ENCODE results near the gene STK35.

STK35 gene

DNA sequence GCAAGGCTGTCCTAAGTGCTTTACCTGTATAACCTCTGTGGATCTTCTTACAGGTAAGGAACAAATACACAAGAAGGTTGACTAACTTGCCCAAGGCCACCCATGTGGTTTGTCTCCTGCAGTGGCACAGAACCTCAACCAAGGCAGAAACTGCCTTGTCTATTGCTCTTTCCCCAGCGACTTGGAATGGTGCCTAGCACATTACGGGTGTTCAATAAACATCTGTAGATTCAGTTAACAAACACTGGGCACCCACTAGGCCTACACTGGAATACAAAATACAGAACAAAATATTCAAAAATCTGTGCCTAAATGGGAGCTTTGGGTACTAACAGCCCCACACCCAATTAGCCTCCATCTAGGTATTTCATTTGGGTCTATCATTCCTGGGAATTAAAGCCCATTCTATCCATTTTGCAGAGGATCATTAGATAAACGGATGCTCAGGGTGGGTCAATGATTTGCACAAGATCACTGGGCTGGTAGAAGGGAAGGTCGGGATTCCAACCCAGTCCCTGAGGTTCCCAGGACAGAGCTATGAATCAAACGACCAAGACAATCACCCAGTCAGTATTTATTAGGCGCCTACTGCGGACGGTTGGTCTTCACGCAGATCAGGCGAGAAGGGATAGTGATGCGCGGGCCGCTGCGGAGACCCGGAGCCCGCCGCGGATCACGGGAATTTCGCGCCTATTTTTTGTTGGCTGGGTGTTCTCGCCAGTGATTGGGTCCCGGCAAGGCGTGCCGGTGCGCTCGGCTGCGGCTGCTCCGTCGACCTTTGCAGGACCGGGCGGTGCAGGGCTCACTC is at the start of gene STK35:
Gene STK35, plus strand, starts transcription at position 771 of the 808 bp plus-strand sequence. CDS start 55 bp downstream, outside the sequence.
- no peak for DNase-seq

DNA sequence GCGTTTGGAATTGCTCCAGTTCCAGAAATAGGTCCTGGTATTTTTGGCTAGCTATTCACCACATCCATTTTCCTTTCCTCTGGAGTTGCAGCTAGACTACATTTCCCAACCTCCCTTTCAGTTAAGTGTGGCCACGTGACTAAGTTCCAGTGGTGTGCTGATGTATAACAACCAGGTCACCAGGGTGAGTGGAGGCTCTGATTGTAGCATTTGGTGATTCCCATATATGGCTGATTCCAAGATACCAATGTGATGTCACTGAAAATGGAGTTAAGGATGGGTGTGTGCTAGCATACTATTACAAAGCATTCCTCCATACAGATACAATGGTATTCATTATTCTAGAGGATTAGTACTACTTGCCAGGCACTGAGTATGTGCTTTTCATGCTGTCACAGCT is 49.7 kb upstream of the STK35 start:
- no peak for DNase-seq

DNA sequence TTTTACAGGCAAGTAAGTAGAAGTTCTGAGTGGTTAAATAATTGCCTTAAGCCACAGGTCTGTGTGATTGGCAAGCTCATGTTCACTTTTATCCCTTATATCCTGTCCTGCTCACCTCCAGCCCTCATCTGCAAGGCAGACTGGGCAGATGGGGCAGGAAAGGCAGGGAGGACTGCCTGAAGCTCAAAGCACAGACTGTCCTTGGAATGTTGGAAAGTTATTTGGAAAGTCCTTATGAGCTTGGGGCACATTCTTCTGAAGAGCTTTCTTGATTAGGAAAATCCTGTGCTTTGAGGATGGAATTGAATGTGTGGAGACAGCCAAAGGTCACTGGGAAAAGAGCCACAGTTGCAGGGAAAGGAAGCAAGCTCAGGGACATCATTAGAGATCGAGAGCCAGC is 48.9 kb upstream of the STK35 start:
- no peak for DNase-seq

DNA sequence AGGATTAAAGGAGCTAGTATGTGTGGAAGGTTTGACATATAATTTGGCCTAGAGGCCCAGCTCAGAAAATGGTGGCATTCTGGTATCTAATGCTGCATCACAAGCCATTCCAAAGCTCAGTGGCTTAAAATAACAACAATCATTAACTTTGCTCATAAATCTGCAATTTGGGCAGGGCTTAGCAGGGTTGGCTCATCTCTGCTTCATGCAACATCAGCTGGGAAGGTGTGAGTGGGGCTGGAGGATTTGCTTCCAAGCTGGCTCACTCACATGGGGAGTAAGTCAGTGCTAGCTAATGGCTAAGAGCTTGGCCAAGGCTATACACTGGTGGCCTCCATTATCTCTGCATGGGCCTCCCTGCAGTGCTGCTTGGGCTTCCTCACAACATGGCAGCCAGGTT is 48.0 kb upstream of the STK35 start:
- no peak for DNase-seq

DNA sequence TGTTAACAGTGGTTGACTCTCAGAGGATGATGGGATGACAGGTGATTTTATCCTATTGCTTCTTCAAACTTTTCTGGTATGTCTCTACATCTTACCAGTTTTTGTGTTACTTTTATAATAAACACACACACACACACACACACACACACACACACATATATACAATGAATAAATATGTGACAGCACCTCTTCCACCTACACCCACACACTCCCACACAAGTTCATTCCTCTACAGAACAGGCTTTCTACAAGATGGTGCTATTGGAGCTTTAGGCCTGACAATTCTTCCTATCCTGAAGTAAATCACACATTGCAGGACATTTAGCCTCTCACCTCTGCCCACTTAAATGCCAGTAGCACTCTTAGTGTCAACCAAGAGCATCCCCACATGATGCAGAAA is 46.7 kb upstream of the STK35 start:
- no peak for DNase-seq

DNA sequence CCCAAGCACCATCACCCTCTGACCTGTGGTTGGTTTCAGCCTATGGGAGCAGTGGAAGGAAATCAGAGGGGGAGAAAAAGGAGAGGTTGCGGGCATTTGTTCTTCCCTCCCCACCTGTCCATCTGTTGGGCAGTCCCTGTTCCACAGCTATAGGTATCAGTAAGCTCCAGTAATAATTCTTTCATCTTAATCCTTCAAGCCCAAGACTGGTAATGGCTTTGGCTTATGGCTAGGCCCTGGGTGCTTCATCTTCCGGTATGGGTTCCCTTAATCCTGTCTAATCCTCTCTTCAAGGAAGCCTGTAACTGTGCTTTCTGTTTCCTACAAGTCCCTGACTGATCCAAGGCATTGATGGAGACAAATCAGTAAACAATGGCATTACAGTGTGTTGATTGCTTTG is 42.2 kb upstream of the STK35 start:
- no peak for DNase-seq

DNA sequence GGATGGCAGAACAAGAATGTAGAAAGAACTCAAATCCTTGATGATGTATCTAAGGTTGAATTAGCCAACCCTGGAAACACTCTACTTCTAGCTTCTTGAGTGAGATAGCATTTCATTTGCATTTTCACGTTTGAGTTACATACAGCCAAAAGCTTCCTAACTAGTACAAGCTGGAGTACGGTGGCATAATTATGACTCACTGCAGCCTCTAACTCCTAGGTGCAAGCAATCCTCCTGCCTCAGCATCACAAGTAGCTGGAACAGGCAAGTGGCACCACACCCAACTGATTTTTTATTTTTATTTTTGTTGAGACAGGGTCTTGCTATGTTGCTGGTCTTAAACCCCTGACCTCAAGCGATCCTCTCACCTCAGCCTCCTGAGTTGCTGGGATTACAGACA is 36.5 kb upstream of the STK35 start:
- DNase-seq = no peak

DNA sequence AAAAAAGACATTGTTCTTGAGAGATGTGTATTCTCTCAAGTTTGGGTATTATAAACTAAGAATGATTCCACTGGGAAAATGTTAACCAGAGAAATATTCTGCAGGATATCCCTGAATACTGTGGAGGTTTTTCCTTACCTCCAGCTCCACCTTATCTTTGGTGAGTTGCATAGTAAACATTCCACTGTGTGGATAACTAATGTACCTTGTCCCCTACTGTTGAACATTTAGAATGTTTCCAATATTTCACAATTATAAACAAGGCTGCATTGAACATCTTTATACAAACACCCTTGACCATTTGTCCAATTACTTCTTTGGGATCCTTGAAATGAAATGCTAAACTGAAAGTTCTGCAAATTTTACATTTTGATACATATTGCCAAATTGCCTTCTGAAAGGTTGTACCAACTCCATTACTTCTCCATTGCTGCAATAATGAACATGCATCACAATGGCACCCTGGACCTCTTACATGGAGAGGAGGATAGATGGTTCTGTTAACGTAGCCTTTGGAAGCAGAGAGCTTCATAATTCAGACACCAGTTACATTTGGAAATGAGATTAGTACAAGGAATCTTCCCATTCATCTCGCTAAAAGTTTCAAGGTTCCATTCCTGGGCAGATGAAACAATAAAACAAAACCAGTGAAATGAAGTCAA is 35.0 kb upstream of the STK35 start:
- DNase-seq = no peak

DNA sequence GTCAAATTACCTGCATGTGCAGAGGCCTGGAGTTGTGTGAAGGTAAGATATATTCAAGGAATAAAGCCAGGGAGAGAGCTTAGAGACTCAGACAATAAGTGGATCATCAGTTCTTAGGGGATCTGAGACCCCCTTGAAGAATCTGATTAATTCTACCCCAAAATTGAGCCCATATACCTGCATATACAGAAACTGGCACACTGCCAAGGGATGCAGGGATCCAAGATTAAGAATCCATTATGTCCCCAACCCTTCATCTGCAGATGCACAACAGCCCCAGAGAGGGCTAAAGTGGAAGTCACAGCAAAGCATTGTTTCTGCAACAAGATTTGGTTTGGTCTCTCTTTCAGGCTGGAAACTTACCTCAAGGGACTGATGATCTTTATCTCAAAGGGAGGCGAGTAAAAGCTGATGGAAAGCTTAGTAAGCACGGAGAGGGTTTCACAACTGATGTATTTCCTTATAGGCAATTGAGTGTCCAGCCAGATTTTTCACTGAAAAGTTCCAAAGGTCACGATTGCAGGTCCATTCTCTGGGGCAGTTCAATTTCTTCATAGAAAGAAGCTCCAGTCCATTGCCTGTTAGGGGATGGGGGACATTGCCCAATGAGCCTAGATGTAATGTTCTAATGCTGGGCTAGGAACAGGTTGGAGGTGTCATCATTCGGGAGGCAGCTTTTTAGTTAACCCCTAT is 20.9 kb upstream of the STK35 start:
- DNase-seq = no peak

DNA sequence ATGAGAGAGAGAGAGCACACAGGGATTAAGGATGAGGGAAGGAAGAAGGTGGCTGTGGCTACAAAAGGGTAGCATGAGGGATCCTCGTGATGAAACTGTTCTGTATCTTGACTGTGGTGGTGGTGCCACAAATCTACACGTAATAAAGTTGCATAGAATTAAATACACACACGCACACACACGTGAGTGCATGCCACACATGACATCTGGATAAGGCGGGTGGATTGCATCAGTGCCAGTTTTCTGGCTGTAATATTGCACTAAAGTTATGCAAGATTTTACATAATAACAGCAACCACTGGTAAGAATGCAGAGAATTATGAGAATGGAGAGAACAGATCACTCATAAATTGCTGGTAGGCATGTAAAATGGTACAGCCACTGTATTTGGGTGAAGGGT is 16.9 kb upstream of the STK35 start:
- peak in 1 of 2 donors; percentile 50 for DNase-seq

DNA sequence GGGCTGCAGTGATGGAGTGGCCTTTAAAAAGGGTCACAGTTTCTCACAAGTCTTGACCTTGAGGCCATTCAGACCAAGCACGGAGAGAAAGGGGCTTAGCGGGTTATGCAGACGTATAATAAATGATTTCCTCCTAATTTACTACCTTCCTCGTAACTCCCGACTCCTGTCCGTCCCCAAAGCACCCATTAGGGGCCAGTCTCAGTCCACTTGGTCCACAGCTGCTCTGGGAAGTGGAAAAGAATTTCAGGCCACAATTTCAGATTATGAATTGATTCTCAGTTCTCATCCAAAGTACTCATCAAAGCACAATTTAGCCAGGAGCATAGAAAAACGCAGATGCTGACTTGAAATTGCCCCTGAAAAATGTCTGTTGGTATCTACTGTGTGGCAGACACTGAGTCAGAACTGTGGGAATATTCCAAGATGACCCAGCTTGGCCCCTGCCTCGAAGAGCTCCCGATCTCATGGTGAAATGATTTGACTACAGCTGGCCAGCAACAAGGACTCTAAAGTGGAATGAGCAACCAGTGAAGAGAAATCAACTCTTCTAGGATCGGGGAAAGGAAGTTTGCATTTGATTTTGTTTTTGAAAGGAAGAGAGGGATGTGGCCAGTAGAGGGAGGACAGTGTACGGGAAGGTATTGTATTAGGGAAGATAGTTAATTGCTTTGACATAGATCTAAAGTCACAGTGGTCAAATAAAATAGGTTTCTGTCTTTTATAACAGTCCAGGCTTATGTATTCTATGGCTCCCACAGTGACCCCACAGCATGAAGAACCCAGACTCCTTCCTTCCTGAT is 15.2 kb upstream of the STK35 start:
- DNase-seq = no peak

DNA sequence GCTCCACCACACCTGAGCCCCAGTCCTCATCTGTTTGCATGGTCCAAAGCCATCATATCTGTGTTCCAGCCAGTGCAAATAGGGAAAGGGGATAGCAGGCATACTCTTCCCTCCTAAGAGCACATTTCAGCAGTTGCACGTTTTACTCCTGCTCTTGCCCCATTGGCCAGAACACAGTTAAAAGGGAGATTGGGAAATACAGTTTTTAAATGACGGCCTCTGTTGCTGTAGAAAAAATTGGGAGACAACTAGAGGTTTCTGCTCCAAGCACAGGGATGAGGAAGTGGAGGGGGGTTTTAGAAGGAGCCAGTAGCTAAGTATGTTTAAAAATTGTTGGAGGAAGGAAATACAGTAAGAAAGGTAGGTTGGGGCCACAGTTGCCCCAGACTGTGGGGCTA is 14.6 kb upstream of the STK35 start:
- no peak for DNase-seq

DNA sequence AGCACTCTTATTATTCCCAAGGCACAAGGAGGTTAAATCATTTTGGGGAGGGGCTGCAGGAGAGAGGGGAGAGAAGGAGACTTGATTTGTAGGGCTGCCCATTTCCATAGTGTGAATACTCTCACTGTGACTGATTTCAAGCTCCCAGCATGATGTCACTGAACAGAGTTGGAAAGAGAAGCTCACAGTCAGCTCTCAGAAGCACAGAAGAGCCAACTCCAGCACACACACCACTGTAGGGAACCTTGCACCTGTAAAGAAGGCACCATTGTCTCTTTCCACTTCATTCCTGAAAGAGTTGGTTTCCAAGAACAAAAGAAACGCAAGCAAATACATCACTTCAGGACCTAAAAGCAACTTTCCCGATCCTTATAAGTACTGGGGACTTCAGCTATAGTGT is 12.7 kb upstream of the STK35 start:
- no peak for DNase-seq

DNA sequence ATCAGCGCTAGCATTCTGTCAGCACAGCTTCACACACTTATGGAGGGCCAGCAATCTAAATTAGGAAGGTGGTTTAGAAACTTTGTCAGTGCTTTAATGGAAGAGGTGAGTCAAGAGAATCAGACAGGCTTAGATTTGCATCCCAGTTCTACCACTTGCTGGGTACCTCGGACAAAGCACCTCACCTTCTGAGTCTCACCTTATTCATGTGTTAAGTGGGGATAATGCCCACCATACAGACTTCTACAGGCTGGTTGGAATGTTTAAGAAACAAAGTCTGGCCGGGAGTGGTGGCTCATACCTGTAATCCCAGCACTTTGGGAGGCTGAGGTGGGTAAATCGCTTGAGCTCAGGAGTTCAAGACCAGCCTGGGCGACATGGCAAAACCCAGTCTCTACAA is 12.2 kb upstream of the STK35 start:
- no peak for DNase-seq

DNA sequence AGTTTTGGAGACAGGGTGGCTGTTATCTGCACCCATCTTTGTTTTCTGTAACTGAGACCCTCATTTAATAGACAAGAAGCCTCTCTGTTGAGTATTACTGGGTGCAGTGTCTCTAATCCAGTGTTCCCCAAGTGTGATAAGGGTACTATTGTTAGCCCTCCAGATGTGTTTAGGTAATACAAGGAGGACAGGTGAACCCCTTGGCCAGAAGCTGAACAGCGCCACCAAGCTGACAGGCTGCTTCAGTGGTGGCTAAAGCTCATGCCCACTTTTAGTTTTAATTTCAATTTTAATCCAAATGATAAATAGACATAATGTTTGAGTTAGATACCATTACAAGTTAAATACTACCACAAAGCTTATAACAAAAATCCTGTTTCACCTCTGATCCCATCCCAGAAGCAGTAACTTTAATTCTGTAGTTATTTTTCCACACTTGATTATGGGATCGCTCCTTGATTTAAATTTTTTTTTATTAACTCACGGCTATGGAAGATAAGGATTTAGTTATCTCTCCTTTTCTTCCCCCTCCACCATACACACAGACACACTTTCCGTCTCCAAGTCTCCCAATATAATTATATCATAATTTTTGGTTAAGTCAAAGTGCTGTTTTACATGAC is 8.4 kb upstream of the STK35 start:
- DNase-seq = peak; percentile 20 to 27

DNA sequence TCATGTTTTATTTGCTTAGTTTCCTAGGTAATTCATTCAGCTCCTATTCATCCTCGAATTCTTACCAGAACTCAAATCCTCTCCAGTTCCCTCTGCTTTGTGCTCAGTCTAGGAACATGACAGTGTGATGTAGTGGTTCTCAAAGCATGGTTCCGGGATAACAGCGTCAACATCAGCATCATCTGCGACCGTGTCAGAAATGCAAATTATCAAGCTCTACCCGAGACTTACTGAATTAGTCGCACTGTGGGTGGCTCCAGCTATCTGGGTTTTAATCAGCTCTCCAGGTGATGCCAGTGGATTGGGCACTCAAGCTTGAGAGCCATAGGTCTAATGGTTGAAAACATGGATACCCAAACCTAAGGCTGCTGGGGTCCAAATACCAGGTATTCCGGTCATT is 7.7 kb upstream of the STK35 start:
- DNase-seq = no peak

DNA sequence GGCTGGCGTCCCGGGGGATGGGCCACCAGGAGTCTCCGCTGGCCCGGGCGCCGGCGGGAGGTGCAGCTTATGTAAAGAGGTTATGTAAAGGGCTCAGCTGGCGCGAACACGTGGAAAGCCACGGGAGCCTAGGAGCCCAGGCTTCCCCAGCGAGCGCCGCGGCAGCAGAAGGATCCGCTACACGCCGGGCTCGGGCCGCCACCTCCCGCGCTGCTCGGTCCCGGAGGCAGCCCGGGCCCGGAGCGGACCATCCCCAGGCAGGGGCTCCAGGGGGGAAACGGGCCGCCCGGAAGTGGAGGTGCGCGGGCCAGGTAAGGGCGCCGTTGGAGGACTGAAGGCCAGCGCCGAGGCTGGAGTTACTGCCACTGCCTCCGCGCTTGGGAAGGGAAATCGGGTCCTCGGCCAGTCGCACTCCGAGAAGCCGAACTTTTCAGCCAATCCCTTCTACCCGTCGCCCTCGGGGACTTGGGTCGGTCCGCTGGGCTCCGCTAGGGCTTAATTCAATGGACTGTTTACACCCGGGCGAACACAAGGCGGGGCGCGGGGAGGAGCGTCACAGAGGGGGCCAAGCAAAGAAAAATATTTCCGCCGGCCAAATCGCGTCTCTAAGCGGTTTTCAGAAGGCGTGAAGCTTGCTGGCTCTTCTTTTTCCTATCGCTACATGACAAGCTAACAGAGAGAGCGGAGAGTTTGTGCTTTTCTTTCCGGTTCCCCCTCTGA is 398 bp downstream of the STK35 start:
- DNase-seq = peak; percentile 89 to 94

DNA sequence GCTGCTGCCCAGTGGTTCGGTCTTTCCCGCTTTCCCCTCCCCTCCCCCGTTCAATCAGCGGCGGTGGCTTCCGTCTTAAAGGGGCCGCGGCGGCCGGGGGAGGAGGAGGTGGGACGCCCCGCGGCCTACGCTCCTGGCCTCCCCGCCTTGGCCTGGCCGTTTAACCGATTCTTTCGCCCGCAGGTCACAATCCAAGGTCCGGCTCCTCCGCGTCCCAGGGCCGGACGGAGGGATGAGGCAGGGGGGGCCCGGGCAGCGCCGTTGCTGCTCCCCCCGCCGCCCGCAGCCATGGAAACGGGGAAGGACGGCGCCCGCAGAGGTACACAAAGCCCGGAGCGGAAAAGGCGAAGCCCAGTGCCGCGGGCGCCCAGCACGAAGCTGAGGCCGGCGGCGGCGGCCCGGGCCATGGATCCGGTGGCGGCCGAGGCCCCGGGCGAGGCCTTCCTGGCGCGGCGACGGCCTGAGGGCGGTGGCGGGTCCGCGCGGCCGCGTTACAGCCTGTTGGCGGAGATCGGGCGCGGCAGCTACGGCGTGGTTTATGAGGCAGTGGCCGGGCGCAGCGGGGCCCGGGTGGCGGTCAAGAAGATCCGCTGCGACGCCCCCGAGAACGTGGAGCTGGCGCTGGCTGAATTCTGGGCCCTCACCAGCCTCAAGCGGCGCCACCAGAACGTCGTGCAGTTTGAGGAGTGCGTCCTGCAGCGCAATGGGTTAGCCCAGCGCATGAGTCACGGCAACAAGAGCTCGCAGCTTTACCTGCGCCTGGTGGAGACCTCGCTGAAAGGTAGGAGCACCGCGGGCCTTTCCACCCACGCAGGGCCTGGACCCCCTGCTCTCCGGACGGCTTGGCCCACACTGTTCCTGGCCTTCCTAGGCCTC is 1.2 kb downstream of the STK35 start:
- peak; percentile 83 to 91 for DNase-seq

DNA sequence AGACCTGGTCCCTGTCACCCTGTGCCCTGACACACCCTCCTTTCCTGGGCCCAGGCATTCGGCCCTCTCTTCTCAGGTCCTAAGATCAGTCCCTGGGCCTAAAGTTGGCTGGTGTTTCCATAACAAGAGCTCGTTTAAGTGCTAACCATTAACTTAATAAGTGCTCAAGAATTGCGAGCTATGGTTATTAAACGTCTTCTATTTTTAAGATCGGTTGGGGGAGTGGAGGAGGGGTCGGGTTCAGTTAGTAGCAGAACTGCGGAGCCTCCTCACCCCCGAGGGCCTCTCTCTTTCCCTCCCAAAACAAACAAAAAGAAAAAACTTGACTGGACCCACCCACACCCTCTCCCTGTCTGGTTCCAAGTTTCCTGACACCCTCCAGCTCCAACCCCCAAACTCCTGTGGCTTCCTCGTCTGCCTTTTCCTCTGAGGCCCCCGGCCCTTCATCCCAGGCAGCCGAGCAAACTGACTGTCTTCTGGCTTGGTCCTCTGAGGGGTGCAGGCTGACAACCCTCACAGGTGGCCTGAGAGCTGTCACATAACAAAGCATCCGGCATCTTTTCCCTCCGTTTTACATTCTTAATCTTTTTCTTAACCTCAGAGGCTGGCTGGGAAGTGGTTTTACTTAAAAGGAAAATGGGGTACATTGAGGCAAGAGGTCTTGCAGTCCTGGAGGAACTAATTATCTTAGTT is 2.0 kb downstream of the STK35 start:
- DNase-seq = no peak

DNA sequence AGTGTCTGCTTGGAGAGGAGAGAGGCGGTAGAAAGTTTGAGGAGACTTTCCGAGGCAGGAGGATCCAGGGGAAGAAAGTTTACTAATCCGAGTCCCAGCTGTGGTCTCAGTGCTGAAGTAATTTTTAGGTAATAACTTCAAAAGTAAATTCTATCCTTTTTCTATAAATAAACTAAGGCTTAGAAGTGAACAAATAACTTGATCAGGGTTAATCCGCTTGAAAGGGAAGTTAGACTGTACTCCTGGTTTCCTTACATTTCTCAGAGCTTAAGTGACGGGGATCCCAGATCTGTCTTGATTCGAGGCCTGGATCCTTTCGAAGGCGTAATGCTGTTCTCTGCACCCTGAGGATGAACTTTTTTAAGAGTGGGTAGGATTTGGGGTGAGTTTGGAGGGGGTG is 2.6 kb downstream of the STK35 start:
- DNase-seq = no peak

All from CD4-positive, alpha-beta T cell treated with Interleukin-4 for 1 hour (primary cell).